NCI-H1930 (cell line): ENCODE results near the gene CLEC16A.
"Not testable (repeated sequence)": the region's sequence is repeated elsewhere in the genome, so short reads cannot be mapped to it uniquely, and the experiment has no call there.

ENCODE experiments used
- DNase-seq, 2 experiments: peaks; one replicate each; lab custom pipeline; 2025; lab: John Stamatoyannopoulos, UW

The CLEC16A gene

GRCh38 chr16:10944249-10945064, at the start of gene CLEC16A:
TSS of gene CLEC16A (plus strand) at chr16:10944564. CDS start at chr16:10944718, 154 bp downstream.
- DNase-seq: peak; percentile 93 to 96

- DNase-seq: no peak
Observed at GRCh38 chr16:10895053-10895946, 49.1 kb upstream of the CLEC16A start.

- DNase-seq: no peak
Observed at GRCh38 chr16:10896165-10896564, 48.2 kb upstream of the CLEC16A start.

DNA sequence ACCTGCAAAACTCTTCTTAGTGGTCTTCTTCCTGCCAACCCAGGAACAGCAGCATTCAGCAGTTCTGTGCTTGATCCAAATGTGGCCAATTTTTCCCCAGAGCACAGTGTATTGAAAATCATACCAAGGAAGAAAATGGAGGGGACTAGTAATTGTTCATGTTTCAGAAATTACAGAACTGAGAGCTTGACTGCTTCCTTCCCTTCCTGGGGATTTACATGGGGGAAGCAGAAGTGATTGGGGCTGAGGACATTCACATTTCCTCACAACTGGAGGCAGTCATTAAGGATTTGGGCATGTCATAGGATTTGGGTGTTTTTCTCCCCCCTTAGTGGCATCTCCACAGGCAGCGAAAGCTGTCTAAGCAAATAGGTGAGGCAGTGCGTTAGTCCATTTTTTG, 47.6 kb upstream of the CLEC16A start:
- no peak for DNase-seq

- no peak for DNase-seq
Observed at GRCh38 chr16:10897134-10897533, 47.2 kb upstream of the CLEC16A start.

DNA sequence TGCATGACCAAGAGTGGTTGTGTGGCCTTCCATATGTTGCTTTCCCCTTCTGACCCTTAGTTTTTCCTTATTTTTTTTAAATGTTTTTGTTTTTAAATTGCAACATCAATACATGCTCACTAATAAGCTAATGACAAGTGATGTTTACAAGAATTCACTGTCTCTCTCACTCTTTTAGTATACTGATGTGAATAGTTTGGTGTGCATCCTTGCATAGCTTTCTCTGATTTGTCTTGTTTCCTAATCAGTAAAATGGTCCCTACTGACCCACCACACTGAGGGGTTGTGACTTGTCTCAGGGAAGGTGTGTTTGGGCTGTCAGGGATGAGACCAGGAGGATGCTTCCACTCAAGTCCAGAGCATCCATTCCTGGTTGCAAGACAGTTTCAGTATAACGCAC, 41.4 kb upstream of the CLEC16A start:
- DNase-seq: no peak

DNA sequence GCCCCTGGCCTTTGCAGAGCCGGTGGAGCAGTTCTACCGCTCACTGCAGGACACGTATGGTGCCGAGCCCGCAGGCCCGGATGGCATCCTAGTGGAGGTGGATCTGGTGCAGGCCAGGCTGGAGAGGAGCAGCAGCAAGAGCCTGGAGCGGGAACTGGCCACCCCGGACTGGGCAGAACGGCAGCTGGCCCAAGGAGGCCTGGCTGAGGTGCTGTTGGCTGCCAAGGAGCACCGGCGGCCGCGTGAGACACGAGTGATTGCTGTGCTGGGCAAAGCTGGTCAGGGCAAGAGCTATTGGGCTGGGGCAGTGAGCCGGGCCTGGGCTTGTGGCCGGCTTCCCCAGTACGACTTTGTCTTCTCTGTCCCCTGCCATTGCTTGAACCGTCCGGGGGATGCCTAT, 37.9 kb upstream of the CLEC16A start:
- no peak for DNase-seq

DNA sequence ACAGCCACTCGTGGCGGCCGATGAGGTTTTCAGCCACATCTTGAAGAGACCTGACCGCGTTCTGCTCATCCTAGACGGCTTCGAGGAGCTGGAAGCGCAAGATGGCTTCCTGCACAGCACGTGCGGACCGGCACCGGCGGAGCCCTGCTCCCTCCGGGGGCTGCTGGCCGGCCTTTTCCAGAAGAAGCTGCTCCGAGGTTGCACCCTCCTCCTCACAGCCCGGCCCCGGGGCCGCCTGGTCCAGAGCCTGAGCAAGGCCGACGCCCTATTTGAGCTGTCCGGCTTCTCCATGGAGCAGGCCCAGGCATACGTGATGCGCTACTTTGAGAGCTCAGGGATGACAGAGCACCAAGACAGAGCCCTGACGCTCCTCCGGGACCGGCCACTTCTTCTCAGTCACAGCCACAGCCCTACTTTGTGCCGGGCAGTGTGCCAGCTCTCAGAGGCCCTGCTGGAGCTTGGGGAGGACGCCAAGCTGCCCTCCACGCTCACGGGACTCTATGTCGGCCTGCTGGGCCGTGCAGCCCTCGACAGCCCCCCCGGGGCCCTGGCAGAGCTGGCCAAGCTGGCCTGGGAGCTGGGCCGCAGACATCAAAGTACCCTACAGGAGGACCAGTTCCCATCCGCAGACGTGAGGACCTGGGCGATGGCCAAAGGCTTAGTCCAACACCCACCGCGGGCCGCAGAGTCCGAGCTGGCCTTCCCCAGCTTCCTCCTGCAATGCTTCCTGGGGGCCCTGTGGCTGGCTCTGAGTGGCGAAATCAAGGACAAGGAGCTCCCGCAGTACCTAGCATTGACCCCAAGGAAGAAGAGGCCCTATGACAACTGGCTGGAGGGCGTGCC, 37.2 kb upstream of the CLEC16A start:
- DNase-seq: no peak

- no peak for DNase-seq
Observed at GRCh38 chr16:10907757-10908045, 36.7 kb upstream of the CLEC16A start.

DNA sequence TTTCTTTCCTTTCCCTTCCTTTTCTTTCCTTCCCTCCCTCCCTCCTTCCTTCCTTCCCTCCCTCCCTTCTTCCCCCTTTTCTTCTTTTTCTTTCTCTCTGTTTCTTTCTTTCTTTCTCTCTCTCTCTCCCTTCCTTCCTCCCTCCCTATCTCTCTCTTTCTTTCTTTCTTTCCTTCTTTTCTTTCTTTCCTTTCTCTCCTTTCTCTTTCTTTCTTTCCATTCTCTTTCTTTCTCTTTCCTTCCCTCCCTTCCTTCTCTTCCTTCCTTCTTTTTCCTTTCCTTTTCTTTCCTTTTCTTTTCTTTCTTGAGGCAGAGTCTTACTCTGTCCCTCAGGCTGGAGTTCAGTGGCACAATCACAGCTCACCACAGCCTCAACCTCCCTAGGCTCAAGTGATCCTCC, 33.1 kb upstream of the CLEC16A start:
- DNase-seq: no peak

GRCh38 chr16:10916534-10916933, 27.8 kb upstream of the CLEC16A start:
- DNase-seq: no peak

DNA sequence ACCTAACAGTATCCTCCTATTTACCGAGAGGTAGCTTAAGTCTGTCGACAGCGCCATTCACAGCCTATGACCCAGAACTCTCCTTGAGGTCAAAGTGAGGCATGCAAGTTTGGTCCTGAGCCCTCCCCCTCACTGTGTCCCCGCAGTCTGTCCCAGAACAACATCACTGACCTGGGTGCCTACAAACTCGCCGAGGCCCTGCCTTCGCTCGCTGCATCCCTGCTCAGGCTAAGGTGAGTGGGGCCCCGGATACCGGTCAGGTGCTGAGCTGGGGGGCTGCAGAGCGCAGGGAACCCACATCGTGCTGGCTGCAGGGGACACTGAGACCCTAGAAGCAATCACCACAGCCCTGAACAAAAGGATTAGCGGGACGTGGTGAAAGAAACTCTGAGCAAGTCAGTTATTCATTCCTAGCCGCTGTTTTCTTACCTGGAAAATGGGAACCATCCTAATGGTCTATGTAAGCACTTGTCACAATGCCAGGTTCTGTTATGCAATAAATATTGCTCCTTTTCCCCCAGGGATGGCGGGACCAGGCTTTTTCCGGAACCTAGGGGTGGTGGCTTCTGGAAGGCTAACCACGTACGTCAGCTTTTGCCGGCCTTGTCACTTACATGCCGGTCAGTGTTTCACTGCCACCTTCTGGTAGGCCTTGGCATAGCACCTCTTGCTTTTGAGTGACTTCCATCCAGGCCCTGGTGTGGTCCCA, 25.9 kb upstream of the CLEC16A start:
- peak; percentile 64 to 83 for DNase-seq

DNA sequence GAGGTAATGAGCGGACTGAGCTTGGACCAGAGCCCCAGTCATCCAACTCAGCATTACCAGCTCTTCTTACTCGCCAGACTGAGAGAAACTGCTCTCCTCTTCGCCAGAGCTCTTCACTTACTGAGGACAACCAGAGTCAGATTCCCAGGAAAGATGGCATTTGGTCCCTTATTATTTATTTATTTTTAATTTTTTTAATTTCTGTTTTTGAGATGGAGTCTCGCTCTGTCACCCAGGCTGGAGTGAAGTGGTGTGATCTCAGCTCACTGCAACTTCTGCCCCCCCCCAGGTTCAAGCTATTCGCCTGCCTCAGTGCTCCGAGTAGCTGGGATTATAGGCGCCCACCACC, 25.4 kb upstream of the CLEC16A start:
- no peak for DNase-seq

- no peak for DNase-seq
Observed at GRCh38 chr16:10920726-10921427, 23.5 kb upstream of the CLEC16A start.

GRCh38 chr16:10921536-10922327, 22.6 kb upstream of the CLEC16A start:
- DNase-seq: no peak

DNA sequence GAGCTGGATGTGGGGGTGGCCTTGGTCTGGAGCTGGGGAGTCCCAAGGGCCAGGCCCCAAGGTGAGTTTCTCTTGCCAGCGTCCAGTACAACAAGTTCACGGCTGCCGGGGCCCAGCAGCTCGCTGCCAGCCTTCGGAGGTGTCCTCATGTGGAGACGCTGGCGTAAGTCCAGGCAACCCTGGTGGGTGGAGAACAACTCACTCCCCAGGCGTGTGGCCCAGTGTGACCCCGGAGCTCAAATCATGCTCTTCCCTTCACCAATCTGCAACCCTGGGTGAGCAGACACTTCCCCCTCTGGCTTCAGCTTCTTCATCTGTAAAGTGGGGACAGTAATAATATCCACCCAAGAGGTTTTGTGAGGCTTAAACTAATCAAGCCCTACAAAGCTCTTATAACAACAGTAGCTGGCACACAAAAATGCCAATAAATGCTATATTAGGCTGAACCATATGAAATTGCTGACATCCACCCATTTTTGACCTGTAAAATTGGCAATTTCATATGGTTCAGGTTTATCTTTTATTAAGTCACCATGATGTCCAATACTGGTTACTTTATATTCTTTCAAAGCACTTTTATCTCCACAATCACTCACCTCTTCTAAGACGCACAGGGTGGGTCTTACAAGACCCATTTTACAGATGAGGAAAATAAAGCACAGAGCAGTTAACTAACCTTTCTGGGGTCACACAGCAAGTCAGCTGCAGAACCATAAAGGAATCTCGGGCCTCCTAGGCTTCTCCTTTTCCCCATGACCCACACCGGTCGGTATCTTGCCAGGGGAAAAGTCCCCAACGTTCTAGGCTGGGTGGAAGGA, 21.8 kb upstream of the CLEC16A start:
- DNase-seq: no peak

DNA sequence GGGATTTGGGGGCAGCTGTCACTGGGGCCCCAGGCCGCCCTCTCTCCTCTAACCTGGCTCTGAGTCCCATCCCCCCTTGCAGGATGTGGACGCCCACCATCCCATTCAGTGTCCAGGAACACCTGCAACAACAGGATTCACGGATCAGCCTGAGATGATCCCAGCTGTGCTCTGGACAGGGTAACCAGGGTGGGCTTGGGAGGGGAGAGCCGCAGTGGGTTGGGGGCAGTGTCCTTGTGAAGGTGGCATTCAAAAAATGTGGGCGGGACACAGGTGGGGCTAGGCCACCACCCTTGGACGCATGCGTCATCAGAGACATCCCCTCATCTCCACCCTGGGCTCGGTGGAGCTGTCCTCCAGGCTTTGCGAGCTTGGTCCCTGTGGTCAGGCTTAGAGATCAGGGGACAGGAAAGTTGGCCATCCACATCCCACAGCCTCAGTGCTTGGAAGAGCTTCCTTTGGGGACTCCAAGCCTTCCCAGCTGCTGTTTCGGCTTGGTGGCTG, 21.2 kb upstream of the CLEC16A start:
- DNase-seq: no peak

- no peak for DNase-seq
Observed at GRCh38 chr16:10923650-10924214, 20.6 kb upstream of the CLEC16A start.

- DNase-seq: not testable (repeated sequence)
Observed at GRCh38 chr16:10925285-10925684, 19.1 kb upstream of the CLEC16A start.
